IMR-90 (cell line): ENCODE measurements around the gene SCIN. TPM values are rescaled to one million over a fixed set of nuclear protein-coding genes. Genes with fewer than 3 reads are reported as not detected.

Experiments
- ATAC-seq: fragments of 200-7000 bp; cut with Tn5 transposase; 2 replicates; pipeline ENCODE4 v1.9.1; 2020; ENCODE audit warnings: low read depth, mild to moderate bottlenecking, moderate library complexity
- BruUV-seq: library from RNA; stranded (reverse); fragments of 400-500 nt; replicated peaks from 2 replicates; lab custom pipeline; 2021; lab: Mats Ljungman, UMichigan
- CTCF ChIA-PET: fragments of 300-600 bp; formaldehyde crosslinking; extraction: SDS; loops from one replicate; lab custom pipeline; 2021; ENCODE audit warnings: antibody characterized with exemption; lab: Yijun Ruan, JAX
- POLR2A ChIA-PET: fragments of 300-600 bp; sonication (Branson Sonifier 250); formaldehyde crosslinking; loops from one replicate; lab custom pipeline; 2022; ENCODE audit warnings: antibody characterized with exemption; ENCODE audit not compliant: unreplicated experiment; lab: Charles Lee
- DNase-seq: peaks from one replicate; pipeline ENCODE4 v3.0.0; 2013
- H2AFZ ChIP-seq: replicated peaks from 2 replicates; pipeline ENCODE3; 2013; ENCODE audit warnings: low read length, mild to moderate bottlenecking; ENCODE audit not compliant: poor library complexity
- H2AK5ac ChIP-seq: 2 replicates; pipeline ENCODE4 v1.6.1; 2013; ENCODE audit warnings: low read depth, low read length, inconsistent platforms
- H2AK9ac ChIP-seq: replicated peaks from 2 replicates; pipeline ENCODE3; 2013; ENCODE audit warnings: mild to moderate bottlenecking, low read depth, low read length, moderate library complexity; ENCODE audit not compliant: poor library complexity
- H2BK120ac ChIP-seq: 2 replicates; pipeline ENCODE4 v1.6.1; 2013; ENCODE audit warnings: low read depth, low read length, inconsistent platforms
- H2BK15ac ChIP-seq: 3 replicates; pipeline ENCODE4 v1.6.1; 2013; ENCODE audit warnings: low read depth, low read length, inconsistent platforms
- H2BK20ac ChIP-seq: 2 replicates; pipeline ENCODE4 v1.6.1; 2013; ENCODE audit warnings: low read depth, mild to moderate bottlenecking, inconsistent platforms, low read length, moderate library complexity
- H2BK5ac ChIP-seq: 2 replicates; pipeline ENCODE4 v1.6.1; 2013; ENCODE audit warnings: mild to moderate bottlenecking, low read depth, low read length, inconsistent platforms; ENCODE audit not compliant: poor library complexity, severe bottlenecking
- H3K14ac ChIP-seq: replicated peaks from 2 replicates; pipeline ENCODE4 v1.6.1; 2013; ENCODE audit warnings: low read depth, low read length, inconsistent platforms
- H3K18ac ChIP-seq: 2 replicates; pipeline ENCODE4 v1.6.1; 2013; ENCODE audit warnings: low read depth, low read length, control low read depth
- H3K23ac ChIP-seq: 2 replicates; pipeline ENCODE4 v1.6.1; 2013; ENCODE audit warnings: low read depth, low read length, inconsistent platforms
- H3K27ac ChIP-seq: 2 replicates; pipeline ENCODE4 v1.5.1; 2013; ENCODE audit warnings: mild to moderate bottlenecking, control low read depth, low read length; ENCODE audit not compliant: insufficient read depth
- H3K27me3 ChIP-seq: 2 replicates; pipeline ENCODE4 v1.6.1; 2013; ENCODE audit warnings: low read length; ENCODE audit not compliant: control insufficient read depth, insufficient read depth
- H3K36me3 ChIP-seq: 2 replicates; pipeline ENCODE4 v1.6.1; 2013; ENCODE audit warnings: low read length, mixed read lengths; ENCODE audit not compliant: control insufficient read depth, insufficient read depth
- H3K4ac ChIP-seq: 2 replicates; pipeline ENCODE4 v1.6.1; 2013; ENCODE audit warnings: low read depth, low read length, inconsistent platforms
- H3K4me1 ChIP-seq: 2 replicates; pipeline ENCODE4 v1.6.1; 2013; ENCODE audit warnings: low read length, mixed read lengths; ENCODE audit not compliant: control insufficient read depth, insufficient read depth
- H3K4me2 ChIP-seq: 2 replicates; pipeline ENCODE4 v1.6.1; 2013; ENCODE audit warnings: low read depth, mild to moderate bottlenecking, control low read depth, low read length, moderate library complexity
- H3K4me3 ChIP-seq: 2 replicates; pipeline ENCODE4 v1.5.1; 2013; ENCODE audit warnings: low read depth, mild to moderate bottlenecking, control low read depth, low read length, moderate library complexity; ENCODE audit not compliant: insufficient read depth
- H3K56ac ChIP-seq: 2 replicates; pipeline ENCODE4 v1.6.1; 2013; ENCODE audit warnings: low read length, inconsistent platforms; ENCODE audit not compliant: insufficient read depth; ENCODE audit errors: extremely low read depth
- H3K79me1 ChIP-seq, 2 experiments: 2 replicates each; pipeline ENCODE4 v1.6.1; 2013; ENCODE audit warnings: low read length in 2 of 2, inconsistent platforms in 1 of 2, low read depth in 1 of 2
- H3K9ac ChIP-seq: 2 replicates; pipeline ENCODE4 v1.6.1; 2013; ENCODE audit warnings: low read depth, low read length, control low read depth
- H3K9me1 ChIP-seq: 2 replicates; pipeline ENCODE4 v1.6.1; 2013; ENCODE audit warnings: low read length, inconsistent platforms; ENCODE audit not compliant: insufficient read depth
- H3K9me3 ChIP-seq: 2 replicates; pipeline ENCODE4 v1.6.1; 2013; ENCODE audit warnings: low read length; ENCODE audit not compliant: control insufficient read depth, insufficient read depth
- H4K20me1 ChIP-seq: 2 replicates; pipeline ENCODE4 v1.6.1; 2013; ENCODE audit warnings: low read length, inconsistent platforms; ENCODE audit not compliant: insufficient read depth
- H4K5ac ChIP-seq: 2 replicates; pipeline ENCODE4 v1.6.1; 2013; ENCODE audit warnings: mild to moderate bottlenecking, low read depth, low read length, control low read depth
- H4K8ac ChIP-seq, 2 experiments: 2 replicates each; pipeline ENCODE4 v1.6.1; 2013; ENCODE audit warnings: low read depth in 2 of 2, low read length in 2 of 2, control low read depth in 1 of 2, inconsistent platforms in 1 of 2
- H4K91ac ChIP-seq: 2 replicates; pipeline ENCODE4 v1.6.1; 2013; ENCODE audit warnings: low read depth, low read length, inconsistent platforms; ENCODE audit not compliant: insufficient read depth
- ELK1 ChIP-seq: fragments of 150-350 bp; IDR thresholded peaks from 2 replicates; pipeline ENCODE4 v1.6.1; 2016; ENCODE audit warnings: low read depth, mild to moderate bottlenecking, low read length, moderate library complexity, borderline replicate concordance
- FOS ChIP-seq: fragments of 150-350 bp; IDR thresholded peaks from 2 replicates; pipeline ENCODE4 v1.6.1; 2016; ENCODE audit warnings: low read depth, low read length
- POLR2A ChIP-seq: IDR thresholded peaks from 2 replicates; pipeline ENCODE4 v1.6.1; 2012; ENCODE audit warnings: mild to moderate bottlenecking, low read depth, low read length
- WGBS, 2 experiments: methylation state at CpG; one replicate each; pipeline versions ENCODE4 v1.1.5 to v1.1.7; 2013; ENCODE audit warnings: missing lambda C conversion rate in 2 of 2; ENCODE audit not compliant: insufficient read length in 1 of 2; ENCODE audit errors: extremely low coverage in 2 of 2; 5-methylcytosine and 5-hydroxymethylcytosine counted together
- dilution Hi-C: fragments of 300-500 bp; cut with HindIII; formaldehyde crosslinking; loops from one replicate; pipeline ENCODE4 v1.14.3; 2018; ENCODE audit warnings: low sequenced_read_pairs; ENCODE audit not compliant: unreplicated experiment
- in situ Hi-C: fragments of 300-500 bp; cut with MboI; formaldehyde crosslinking; loops from 3 replicates; pipeline ENCODE4 v1.14.3; 2019; ENCODE audit warnings: low sequenced_read_pairs, inconsistent platforms, mixed read lengths
- intact Hi-C: fragments of 100-400 bp; cut with micrococcal nuclease; formaldehyde crosslinking; loops from 2 replicates; pipeline ENCODE4 v1.10.0; 2022
- polyA plus RNA-seq, 3 experiments: library from polyadenylated mRNA; depleted of rRNA; stranded (reverse); fragments of >200 nt; gene quantifications; 2 replicates each; pipeline ENCODE4 v1.2.3, GENCODE V29; 2012; ENCODE audit warnings: low replicate concordance in 1 of 3
- total RNA-seq: library from RNA; depleted of rRNA; stranded (reverse); fragments of >200 nt; gene quantifications from 2 replicates; pipeline ENCODE4 v1.2.3, GENCODE V29; 2012

The SCIN gene
- total and polyA plus RNA-seq, 2 of the 4 experiments (the other 2 are of a cell fraction): under 0.01 to 0.05 TPM

GRCh38 chr7:12653110-12653509 lies 82.6 kb downstream of the SCIN start:
- H2AK5ac ChIP-seq: no peak overlapping the region
- H3K9ac ChIP-seq: no peak overlapping the region
- no peak overlapping the region for H2AFZ ChIP-seq
- CTCF ChIA-PET: interaction anchor here (0.6 kb wide), 1 partner anchor 267 kb away, joined by 4 read pairs; no protein-coding TSS in a partner anchor
- H3K4ac ChIP-seq: no peak overlapping the region
- H2AK9ac ChIP-seq: no peak overlapping the region
- dilution Hi-C loops (no loop called here), intact Hi-C loops (no loop called here), in situ Hi-C loops (loop anchor here (25.0 kb wide), 1 partner anchor 1334 kb away; the partner anchor contains the start of gene ETV1)
- no TSS peak for BruUV-seq
- no peak overlapping the region for H3K4me3 ChIP-seq
- H3K56ac ChIP-seq: no peak overlapping the region
- no peaks in the 10 kb centered on the region for H3K9me3 ChIP-seq
- no peaks in the 10 kb centered on the region for H3K4me1 ChIP-seq
- H2BK120ac ChIP-seq: no peak overlapping the region
- H3K23ac ChIP-seq: no peak overlapping the region
- ATAC-seq (no peak), DNase-seq (no peak)
- no peak overlapping the region for H4K5ac ChIP-seq
- POLR2A ChIA-PET: no interaction called here
- TF ChIP-seq POLR2A: no peak
- no peak for TF ChIP-seq FOS
- TF ChIP-seq ELK1: no peak
- WGBS, 2 experiments: no CpG with 5 or more reads among the region's 3 CpGs
- H2BK20ac ChIP-seq: no peak overlapping the region
- no peaks in the 10 kb centered on the region for H3K27me3 ChIP-seq
- H3K18ac ChIP-seq: no peak overlapping the region
- no peak overlapping the region for H4K8ac ChIP-seq
- H3K27ac ChIP-seq: no peak overlapping the region
- no peak overlapping the region for H2BK15ac ChIP-seq
- H3K79me1 ChIP-seq: no peaks in the 10 kb centered on the region
- no peak overlapping the region for H3K14ac ChIP-seq
- no peaks in the 10 kb centered on the region for H4K20me1 ChIP-seq
- no peaks in the 10 kb centered on the region for H3K36me3 ChIP-seq
- no peaks in the 10 kb centered on the region for H3K9me1 ChIP-seq
- H3K4me2 ChIP-seq: no peak overlapping the region
- H4K91ac ChIP-seq: no peak overlapping the region
- no peak overlapping the region for H2BK5ac ChIP-seq
